Renal cortical epithelial cell (primary cell): ENCODE measurements around the gene TTC1. TPM values are rescaled to one million over a fixed set of nuclear protein-coding genes. Genes with fewer than 3 reads are reported as not detected.
"Not testable (repeated sequence)": the region's sequence is repeated elsewhere in the genome, so short reads cannot be mapped to it uniquely, and the experiment has no call there.

Source experiments
- DNase-seq: peaks from one replicate; pipeline ENCODE4 v3.0.0-alpha.2; 2011; ENCODE audit warnings: low read depth
- total RNA-seq: library from RNA; depleted of rRNA; stranded (reverse); fragments of >200 nt; gene quantifications from 2 replicates; pipeline ENCODE4 v1.2.3, GENCODE V29; 2014

Gene TTC1, protein sequence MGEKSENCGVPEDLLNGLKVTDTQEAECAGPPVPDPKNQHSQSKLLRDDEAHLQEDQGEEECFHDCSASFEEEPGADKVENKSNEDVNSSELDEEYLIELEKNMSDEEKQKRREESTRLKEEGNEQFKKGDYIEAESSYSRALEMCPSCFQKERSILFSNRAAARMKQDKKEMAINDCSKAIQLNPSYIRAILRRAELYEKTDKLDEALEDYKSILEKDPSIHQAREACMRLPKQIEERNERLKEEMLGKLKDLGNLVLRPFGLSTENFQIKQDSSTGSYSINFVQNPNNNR
- total RNA-seq = 77.2 and 83.0 TPM in 2 replicates

DNA sequence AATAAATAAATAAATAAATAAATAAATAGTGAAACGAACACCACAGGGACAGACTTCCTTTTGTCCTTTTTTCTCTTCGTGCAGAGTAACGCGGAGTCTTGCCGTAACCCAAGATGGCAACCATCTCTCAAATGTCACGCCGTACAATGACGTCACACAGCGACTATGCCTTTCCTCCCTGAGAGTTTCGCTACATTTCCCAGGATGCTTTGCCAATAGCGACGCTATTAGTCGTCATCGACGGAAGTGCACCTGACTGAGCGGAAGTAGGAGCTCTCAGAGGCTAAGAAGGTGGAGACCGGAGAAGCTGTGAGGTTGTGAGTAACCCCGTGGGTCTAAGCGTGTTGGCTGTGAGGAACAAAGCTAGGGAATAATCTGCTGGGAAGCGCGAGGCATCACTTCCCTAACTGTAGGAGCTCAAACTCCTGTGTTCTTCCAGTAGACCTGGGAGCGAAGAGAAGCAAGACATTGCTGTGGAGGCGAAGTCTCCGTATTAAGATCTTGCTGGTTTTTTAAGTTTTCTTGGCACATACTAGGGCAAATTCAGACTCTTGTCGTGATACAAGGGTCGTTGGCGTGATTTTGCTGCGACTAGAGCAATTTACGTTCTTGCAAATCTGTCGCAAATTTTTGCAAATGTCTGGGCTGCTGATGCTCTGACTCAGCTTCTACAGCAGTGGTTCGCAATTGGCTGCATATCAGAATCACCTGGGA, at the start of gene TTC1:
TSS of gene TTC1 (plus strand) at position 263 of the 714 bp plus-strand sequence. CDS start 1,390 bp downstream, outside the sequence.
- DNase-seq = peak; percentile 99

DNA sequence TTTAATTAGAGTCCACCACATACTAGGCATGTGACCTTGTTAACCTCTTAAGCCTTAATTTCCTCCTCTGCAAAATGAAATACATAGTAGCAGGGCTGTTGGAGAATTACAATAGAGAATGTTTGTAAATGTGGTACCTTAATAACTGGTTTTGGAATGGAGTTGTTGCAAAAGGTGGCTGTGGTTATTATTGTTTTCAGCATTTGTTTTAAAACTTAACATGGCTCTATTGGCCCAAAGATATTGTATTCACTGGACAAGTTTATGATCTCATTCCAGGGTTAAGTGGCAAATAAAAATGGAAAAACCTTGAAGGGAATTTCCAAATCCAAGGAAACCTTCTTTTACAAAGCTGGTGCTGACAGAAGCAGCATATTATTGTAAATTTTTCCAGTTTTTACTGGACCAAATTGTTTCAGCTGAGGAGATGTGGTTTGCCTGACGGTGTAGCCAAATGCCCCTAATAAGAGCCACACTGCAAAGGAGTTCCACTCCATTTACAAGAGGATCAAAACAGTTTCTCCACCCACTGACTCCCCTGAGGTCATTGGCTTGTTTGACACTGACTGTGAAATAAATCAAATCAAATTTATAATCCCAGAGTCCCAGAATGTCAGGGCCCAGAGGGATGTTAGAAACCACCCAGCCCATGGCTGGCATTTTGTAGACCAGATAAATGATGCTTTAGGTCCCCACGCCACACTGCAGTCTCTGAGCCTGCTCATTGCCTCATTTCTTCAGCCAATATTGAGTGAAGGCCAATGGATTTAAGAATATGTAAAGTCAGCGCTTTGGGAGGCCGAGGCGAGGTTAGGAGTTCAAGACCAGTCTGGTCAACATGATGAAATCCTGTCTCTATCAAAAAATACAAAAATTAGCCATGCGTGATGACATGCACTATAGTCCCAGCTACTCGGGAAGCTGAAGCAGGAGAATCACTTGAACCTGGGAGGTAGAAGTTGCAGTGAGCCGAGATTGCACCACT, 47.5 kb upstream of the TTC1 start:
- DNase-seq = peak; percentile 22

DNA sequence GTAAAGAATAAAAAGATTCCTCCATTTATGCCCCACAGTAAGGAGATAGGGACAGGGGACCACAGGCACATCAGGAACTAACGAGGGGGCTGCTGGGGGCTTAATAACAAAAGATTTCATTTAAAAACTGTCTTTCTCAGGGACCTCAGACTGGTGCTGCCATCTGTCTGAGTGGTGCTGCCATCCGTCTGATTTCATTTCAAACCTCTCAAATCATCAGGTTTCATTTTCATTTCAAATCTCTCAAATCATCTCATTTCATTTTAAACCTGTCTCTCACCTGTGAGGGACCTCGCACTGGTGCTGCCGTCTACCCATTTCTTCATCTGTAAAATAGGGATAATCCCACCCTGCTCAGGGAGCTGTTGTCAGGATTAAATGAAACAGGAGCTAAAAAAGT, 46.7 kb upstream of the TTC1 start:
- DNase-seq = no peak

DNA sequence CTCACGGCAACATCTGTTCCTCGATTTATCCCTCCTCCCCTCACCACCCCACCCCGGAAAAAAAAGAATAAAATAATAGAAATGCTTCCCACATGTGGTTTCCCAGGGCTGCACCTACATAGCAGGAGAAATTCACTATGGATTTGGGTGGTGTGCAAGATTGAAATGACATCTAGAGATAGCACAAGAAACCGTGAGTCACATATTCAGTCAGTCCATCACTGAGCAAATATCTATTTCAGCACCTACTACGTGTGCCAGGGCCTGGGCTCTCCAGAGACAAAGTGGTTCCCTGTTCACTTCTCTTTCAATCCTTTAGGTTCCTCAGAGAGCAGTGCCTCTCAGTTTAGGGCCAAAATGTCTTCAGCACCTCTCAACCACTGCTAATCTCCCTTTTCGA, 45.0 kb upstream of the TTC1 start:
- no peak for DNase-seq

DNA sequence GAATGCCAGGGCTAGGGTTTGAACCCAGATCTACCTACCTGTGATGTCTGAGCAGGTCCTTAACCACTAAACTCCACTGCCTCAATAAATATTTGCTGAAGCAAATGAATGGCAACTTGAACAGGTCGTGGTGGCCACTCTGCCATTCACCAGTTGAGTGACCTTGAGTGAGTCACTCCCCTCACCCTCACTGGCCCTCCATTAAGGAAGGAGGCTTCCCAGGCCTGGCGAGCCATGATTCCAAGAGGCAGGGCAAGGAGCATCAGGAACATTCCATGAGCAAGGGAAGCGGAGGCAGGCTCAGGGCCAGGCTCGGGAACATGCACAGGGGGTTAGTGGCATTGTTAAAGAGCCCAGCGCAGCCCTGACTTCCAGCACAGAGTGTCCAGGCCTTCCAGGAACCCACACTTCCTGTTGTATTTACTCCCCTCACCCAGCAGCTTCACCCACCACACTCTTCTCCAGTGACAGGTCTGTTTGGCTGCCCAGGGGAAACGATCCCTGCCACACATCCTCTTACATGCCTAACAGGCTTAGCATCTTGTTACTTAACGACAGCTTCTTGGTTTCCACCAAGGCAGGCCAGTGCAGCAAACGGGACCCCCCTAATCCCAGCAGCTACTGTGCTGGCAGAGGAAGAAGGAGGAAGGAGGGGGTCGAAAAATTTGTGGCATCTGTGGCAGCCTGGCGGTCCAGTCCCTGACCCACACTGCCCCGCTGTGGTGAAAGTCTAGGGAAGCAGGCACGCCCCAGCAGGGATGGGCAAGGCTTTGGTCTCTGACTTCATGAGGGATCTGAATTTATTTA, 43.7 kb upstream of the TTC1 start:
- DNase-seq = peak; percentile 27

DNA sequence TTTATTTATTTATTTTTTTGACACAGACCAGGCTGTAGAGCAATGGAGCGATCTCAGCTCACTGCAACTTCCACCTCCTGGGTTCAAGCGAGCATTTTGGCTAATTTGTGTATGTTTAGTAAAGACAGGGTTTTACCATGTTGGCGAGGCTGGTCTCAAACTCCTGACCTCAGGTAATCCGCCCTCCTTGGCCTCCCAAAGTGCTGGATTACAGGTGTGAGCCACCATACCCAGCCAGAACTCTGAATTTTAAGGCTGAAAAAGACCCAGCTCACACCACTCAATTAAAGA, 43.2 kb upstream of the TTC1 start:
- DNase-seq = not testable (repeated sequence)

DNA sequence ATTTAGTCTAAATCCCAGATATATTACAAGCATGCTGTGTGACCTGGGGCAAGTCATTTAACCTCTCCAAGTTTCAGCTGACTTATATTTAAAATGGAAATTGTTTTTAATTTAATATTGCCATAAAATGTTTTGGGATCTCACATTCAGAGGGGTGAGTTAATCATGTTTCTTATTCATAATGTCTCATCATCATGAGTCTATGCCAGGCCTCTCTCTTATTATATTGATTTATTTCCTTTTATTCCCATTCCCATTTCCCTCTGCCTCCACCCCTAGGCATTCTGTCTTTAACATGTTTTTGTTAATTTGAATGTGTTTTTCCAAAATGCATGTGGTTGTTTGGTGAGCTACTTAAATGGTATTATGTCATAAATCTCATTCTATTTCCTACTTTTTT, 39.0 kb upstream of the TTC1 start:
- no peak for DNase-seq

DNA sequence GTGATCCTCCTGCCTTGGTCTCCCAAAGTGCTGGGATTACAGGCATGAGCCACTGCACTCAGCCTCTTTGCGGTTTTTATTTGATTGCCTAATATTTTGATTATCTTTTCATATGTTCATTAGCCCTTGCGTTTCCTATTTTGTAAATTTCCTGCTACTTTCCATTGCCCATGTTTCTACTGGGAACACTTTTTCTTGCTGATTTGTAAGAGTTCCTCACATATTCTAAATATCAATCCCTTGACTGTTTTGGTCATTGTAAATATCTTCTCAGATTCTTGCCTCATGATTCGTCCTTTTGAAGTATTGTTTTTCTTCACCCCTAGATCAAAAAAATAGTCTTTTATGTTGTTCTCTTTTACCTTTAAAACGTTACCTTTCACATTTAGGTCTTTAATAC, 37.9 kb upstream of the TTC1 start:
- peak; percentile 64 for DNase-seq

DNA sequence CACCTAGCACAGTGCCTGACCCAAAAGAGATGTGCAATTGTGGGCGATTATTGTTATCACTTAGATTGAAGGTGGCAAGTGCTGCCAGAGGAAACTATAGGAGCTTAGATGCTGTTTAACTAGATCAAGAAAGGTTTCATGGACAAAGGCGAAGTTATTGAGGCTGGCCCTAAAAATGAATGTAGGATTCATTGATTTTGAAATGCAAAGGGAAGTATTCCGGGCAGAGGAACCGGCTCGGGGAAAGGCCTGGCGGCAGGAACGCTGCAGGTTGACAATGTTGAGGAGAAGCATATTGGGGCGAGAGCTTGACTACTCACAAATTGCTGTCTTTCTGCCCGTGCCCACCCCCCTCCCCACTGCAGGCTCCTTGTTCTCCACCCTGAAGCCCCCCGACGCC, 37.4 kb upstream of the TTC1 start:
- no peak for DNase-seq

DNA sequence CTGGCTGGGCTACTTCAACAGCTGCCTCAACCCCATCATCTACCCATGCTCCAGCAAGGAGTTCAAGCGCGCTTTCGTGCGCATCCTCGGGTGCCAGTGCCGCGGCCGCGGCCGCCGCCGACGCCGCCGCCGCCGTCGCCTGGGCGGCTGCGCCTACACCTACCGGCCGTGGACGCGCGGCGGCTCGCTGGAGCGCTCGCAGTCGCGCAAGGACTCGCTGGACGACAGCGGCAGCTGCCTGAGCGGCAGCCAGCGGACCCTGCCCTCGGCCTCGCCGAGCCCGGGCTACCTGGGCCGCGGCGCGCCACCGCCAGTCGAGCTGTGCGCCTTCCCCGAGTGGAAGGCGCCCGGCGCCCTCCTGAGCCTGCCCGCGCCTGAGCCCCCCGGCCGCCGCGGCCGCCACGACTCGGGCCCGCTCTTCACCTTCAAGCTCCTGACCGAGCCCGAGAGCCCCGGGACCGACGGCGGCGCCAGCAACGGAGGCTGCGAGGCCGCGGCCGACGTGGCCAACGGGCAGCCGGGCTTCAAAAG, 36.9 kb upstream of the TTC1 start:
- no peak for DNase-seq

DNA sequence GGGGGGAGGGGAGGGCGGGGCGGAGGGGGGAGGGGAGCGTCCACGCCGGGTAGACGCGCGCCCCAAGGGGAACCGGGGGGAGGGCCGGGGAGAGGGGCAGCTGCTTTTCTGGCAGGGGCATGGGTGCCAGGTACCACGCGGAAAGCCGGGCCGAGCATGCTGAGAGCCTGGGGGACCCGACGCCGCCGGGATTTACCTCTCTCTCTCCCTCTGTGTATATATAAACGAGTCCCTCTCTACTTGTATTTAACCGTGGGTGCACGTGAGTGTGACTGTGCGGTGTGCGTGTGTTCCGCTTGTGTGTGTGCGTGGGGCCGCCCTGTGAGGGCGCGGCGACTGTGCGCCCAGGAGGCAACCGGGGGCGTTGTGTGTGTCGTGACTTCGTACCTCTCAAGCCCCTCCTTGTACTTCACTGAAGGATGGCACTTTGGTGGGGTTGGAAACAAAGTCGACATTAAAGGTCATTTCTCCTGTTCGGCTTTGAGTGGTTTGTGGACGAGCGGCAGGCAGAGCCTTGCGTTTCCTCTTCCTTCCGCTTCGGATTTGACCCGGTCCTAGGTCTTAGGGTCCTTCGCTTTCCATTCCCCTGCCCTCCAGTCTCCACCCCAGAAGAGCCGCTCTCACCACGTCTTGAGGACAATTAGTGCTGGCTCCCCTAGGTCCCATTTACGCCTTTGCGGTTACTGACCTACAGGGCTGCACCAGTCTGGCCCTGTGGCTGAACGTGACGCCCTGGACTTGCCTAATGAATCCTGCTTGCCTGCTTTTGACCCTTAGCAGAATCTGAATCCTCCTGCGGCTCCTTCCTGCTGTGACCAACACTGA, 36.2 kb upstream of the TTC1 start:
- no peak for DNase-seq

DNA sequence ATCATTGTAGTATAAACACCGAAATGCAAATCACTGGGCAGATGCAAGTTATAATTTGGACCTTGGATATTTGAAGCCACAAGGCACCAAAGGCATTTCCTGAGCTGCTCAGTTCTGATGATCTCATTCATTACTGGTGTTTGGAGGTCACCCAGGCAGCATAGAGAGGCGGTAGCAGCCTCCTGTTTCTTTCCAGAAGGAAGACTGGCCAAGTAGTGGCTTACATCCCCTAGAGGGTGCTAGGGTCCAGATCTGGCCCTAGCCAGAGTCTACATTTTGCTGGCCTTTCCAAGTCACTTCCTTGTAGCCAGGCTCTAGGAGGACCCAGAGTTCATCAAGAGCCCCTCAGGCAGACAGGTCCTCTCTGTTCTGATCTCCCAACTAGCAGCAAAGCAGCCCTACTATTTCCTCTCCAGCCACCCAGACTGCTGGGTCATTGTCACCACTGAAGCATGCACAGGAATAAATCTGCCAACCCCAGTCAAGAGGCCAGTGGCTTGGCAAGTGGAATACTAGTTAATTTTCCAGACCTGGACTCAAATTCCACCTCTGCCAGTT, 33.4 kb upstream of the TTC1 start:
- DNase-seq = peak; percentile 91

DNA sequence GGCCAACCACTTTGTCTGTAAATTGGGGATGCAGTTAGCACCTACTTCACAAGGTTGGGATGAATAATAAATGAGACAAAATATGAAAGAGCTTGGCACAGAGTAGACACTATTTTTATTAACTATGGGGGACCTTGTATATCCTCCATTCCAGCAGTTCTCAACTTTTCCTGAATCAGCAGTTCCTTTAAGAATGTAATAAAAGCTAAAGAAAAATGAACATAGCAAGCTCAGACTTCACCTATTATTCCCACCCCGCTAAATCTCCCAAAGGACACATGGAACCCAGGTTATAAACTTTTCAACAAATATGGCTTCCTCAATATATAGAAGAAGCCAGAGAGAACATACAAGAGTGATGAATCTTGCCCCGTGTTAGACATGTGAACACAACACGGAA, 32.0 kb upstream of the TTC1 start:
- DNase-seq = no peak

DNA sequence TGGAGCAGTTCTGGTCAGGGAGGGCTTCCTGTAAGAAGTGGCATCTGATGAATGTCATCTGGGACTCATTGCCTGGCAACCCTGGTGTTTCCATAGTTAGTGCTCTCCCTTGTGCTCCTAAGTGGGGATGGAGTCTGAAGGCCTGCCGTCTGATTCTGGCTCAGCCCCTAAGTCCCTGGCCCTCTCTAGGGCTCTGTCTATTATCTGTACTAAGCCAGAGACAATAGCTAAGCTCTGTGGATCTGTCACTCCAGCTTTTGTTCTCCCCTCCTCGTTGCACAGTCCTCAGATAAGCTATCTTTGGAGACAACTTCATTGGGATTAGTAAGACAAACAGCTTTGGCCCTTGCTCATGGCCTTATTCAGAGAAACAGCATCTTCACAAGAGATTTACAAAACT, 30.6 kb upstream of the TTC1 start:
- no peak for DNase-seq

DNA sequence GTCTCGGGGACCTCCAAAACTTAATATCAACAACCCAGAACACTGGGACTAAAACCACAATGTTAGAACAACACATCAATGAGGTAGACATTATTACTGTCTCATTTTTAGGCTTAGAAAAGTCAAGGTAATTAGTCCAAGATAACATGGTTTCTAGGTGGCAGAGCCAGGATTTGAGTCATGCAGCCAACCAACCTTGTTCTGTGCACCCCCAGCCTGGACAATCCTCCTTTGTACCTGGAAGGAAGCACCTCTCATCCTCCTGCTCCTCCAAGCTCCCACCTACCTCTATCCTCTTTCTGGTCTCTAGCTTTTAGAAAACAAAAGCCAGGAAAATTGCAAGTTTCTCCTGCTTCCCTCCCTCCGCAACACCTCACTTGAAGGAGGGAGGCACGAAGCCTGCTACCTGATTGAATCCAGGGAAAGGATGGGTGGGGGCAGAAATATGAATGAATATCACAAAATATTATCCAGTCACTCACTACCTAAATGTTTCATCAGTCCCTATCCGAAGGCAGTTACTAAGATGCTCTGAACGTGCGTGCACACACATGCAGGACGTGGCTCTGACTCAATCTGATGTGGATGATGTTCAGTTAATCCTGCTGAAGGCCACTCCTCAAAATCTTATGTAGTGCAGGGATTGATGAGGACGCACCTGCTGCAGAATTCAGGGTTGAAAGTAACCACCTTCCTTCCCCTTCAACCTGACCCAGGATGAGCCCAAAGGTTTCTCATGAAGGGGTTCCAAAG, 26.3 kb upstream of the TTC1 start:
- no peak for DNase-seq

DNA sequence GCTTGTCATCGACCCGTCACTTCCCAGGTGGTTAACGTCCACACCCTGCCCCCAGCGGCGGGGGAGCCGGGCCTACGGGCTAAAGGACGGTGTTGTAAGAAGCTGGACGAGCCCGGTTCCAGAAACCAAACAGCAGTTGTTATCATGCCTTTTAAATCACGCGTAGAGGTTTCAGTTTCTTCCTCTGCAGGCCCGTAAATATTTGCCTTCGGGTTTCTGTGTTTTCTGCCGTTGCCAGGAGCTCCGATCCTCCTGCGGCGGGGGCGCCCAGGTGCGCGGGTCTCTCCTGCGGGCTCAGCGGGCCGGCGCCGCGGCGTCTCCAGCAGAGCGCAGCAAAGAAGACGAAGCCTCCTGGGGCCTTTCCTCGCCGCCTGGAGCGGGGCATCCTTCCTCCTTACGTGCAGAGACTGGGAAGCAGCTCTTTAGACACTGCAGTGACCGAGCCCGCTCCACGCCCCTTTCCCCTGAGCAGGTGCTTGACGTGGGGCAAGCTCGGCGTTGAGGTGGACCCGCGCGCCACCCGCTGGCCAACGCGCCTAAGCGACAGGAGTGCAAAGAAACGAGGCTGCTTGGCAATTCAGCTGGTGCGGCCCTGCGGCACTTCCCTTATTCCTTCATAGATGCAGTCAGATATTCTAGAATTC, 21.8 kb upstream of the TTC1 start:
- DNase-seq = peak; percentile 49

DNA sequence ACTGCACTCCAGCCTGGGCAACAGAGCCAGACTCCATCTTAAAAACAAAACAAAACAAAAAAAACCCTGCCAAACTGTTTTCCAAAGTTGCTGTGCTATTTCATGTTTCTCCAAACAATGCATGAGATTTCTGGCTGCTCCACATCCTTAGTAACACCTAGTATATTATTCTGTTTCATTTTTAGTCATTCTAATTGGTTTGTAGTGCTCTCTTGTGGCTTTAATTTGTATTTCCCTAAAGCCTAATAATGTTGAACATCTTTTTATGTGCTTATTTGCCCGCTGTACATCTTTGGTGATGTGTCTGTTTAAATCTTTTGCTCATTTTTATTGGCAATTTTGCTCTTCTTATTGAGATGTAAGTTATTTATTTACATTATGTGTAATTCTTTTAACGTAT, 18.4 kb upstream of the TTC1 start:
- peak; percentile 5 for DNase-seq

DNA sequence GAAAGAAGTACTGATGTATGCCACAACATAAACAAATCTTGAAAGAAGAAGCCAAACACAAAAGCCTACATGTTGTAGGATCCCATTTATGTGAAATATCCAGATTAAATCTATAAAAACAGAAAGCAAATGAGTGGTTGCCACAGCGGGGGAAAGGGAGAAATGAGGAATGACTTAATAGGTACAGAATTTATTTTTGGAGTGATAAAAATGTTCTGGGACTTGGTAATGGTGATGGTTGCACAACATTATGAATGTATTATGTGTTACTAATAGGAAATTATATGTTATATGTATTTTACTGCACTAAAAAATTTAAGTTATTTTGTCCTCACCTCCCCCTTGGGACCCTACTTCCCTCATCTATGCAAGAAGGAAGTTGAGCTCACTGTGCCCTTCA, 16.4 kb upstream of the TTC1 start:
- no peak for DNase-seq

DNA sequence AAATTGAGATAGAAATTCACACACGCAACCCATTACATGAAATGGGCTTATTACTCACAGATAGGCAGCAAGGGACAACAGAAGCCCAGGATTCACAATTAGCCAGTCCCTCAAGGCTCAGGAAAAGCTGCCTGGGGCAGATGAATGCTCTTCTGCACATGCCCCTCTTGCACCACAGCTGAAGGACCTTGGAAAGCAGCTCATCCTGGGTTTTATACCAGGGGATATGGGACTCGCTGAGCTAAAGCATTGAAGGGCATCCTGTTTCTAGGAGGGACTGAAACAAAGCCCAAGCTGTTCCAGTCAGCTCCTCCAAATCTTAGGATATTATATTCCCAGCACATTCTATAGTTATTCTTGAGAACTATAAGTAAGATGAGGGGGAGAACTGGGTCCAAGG, 15.7 kb upstream of the TTC1 start:
- DNase-seq = no peak
